CD1c-positive myeloid dendritic cell (primary cell): Measurements from ENCODE around the gene UCK1.

Source experiments
- DNase-seq: peaks from one replicate; pipeline ENCODE4 v3.0.0-alpha.2; 2016; ENCODE audit errors: extremely low spot score

UCK1 gene

DNA sequence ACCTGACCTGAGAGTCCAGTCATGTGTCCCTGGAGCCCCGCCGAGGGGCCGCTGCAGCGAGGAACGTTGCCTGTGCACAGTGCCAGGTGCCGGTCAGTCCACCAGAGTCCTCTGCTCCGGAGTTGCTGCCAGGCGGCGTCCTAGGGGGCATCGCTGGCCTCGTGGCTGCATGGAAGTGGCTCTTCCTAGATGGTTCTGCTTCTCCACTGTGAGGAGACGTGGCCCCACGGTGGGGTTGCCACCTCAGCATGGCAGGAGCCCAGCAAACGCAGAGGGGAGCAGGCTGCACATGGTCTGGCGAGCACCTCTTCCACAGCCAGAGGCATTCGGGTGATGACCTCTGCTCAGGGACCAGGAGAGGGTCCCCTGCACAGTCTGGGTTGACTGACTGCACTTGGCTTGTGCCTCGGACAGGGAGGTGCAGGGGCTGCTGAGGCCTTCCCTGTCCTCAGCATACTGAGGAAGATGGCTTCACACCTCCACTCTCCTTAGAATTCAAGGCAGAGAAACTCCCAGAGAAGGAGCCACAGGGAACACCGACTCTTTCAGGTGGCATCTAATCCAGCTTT, 54.2 kb downstream of the UCK1 start:
- no peak for DNase-seq

DNA sequence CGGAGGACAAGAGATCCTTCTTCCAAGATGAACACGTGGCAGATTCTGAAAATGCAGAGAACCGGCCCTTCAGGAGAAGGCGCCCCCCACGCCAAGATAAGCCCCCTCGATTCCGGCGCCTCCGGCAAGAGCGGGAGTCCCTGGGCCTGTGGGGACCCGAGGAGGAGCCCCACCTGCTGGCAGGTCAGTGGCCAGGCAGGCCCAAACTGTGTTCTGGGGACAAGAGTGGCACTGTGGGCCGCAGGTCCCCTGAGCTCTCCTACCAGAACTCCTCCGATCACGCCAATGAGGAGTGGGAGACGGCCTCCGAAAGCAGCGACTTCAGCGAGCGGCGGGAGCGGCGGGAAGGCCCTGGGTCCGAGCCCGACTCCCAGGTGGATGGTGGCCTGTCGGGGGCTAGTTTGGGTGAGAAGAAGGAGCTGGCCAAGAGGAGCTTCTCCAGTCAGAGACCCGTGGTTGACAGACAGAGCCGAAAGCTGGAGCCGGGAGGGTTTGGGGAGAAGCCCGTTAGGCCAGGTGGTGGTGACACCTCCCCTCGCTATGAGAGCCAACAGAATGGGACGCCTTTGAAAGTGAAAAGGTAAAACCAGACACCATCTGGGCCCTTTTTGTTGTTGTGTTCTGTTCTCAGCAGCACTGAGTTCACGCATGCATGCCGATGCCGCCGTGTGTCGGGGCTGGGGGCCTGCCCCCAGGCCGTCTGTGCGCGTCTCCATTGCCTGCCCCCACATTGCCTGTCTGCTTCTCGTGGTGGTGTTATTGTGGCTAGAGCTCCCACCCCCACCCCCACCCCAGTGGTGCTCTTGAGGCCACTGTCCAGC, 54.9 kb downstream of the UCK1 start:
- DNase-seq, result no peak

DNA sequence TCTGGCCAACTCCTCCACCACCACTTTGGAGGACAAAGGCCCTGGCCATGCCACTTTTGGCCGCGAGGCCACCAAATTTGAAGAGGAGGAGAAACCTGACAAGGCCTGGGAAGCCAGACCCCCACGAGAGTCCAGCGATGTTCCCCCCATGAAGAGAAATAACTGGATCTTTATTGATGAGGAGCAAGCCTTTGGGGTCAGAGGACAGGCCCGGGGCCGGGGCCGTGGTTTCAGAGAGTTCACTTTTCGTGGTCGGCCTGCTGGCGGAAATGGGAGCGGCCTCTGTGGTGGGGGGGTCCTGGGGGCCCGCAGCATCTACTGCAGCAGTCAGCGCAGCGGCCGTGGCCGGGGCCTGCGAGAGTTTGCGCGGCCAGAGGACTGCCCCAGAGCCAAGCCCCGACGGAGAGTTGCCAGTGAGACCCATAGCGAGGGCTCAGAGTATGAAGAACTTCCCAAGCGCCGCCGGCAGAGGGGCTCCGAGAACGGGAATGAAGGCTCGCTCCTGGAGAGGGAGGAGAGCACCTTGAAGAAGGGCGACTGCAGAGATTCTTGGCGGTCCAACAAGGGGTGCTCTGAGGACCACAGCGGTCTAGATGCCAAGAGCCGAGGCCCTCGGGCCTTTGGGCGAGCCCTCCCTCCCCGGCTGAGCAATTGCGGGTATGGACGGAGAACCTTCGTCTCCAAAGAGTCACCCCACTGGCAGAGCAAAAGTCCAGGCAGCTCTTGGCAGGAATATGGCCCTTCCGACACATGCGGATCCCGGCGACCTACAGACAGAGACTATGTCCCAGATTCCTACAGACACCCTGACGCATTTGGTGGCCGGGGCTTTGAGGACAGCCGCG, 55.7 kb downstream of the UCK1 start:
- DNase-seq, result no peak

DNA sequence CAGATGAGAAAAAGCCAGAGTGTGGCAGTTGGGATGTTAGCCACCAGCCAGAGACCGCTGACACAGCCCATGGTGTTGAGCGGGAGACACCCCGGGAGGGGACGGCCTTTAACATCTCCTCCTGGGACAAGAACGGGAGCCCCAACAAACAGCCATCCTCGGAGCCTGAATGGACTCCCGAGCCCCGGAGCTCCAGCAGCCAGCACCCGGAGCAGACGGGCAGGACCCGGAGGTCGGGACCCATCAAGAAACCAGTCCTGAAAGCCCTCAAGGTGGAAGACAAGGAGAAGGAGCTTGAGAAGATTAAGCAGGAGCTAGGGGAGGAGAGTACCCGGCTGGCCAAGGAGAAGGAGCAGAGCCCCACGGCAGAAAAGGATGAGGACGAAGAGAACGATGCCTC, 56.4 kb downstream of the UCK1 start:
- no peak for DNase-seq

DNA sequence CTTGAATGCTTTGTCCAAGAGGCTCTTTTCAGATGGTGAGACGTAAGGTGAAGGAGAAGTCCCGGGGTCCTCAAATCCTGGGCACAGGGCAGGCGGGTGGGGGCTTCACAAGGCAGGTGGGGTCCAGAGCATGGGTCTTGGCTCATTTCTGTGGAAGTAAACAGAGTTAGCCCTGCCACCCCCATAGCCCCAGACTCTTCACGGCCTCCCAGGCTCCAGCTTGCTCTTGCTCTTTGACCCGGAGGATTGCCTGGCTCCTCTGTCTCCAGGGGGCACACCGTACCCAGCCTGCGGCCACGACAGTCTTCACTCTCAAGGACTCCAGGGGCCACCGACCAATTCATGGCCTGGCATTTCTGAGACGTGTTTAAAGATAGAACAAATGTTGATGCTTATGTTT, 57.2 kb downstream of the UCK1 start:
- DNase-seq, result no peak
